DMS53 treated with DMSO at 0.1 percent for 48 hours (cell line): ENCODE results near the gene USP48.

Experiments
- DNase-seq: peaks from one replicate; lab custom pipeline; 2025; ENCODE audit not compliant: unreplicated experiment; lab: John Stamatoyannopoulos, UW

Gene USP48

GRCh38 chr1:21669258-21670058, 113.5 kb downstream of the USP48 start, which contains the start of gene RAP1GAP:
RAP1GAP (minus strand) TSS chr1:21669357; CDS start chr1:21620032, 49,325 bp downstream.
- DNase-seq: peak; percentile 31

GRCh38 chr1:21668951-21669257, 114.0 kb downstream of the USP48 start:
- DNase-seq: no peak

- no peak for DNase-seq
Measured at GRCh38 chr1:21668232-21668950, 114.6 kb downstream of the USP48 start.

- no peak for DNase-seq
Measured at GRCh38 chr1:21667348-21668231, 115.4 kb downstream of the USP48 start.

- peak; percentile 42 for DNase-seq
Measured at GRCh38 chr1:21666576-21667320, 116.2 kb downstream of the USP48 start.

- no peak for DNase-seq
Measured at GRCh38 chr1:21665711-21666575, 117.0 kb downstream of the USP48 start.

- DNase-seq: no peak
Measured at GRCh38 chr1:21664806-21665588, 118.0 kb downstream of the USP48 start.

GRCh38 chr1:21663951-21664805, 118.8 kb downstream of the USP48 start:
- DNase-seq: no peak

- DNase-seq: no peak
Measured at GRCh38 chr1:21663248-21663950, 119.5 kb downstream of the USP48 start.

GRCh38 chr1:21662426-21663247, 120.3 kb downstream of the USP48 start:
- no peak for DNase-seq

GRCh38 chr1:21661886-21662285, 121.1 kb downstream of the USP48 start:
- no peak for DNase-seq

GRCh38 chr1:21659924-21660326, 123.0 kb downstream of the USP48 start:
- no peak for DNase-seq

GRCh38 chr1:21659099-21659923, 123.6 kb downstream of the USP48 start:
- DNase-seq: peak; percentile 61

GRCh38 chr1:21657456-21658190, 125.3 kb downstream of the USP48 start:
- DNase-seq: no peak

- no peak for DNase-seq
Measured at GRCh38 chr1:21655748-21656147, 127.2 kb downstream of the USP48 start.
